ENCODE results near the gene LSM2. TPM values are rescaled to one million over a fixed set of nuclear protein-coding genes. Genes with fewer than 3 reads are reported as not detected.
A peak's percentile ranks its signal among the peaks of the same experiment; 100 is the strongest.

Gene LSM2
- total and polyA plus RNA-seq, 9 of the 15 experiments (the other 6 are each of a cell fraction or from before 2014, with no cell fraction given): 154 to 407 (median 223) TPM

DNA sequence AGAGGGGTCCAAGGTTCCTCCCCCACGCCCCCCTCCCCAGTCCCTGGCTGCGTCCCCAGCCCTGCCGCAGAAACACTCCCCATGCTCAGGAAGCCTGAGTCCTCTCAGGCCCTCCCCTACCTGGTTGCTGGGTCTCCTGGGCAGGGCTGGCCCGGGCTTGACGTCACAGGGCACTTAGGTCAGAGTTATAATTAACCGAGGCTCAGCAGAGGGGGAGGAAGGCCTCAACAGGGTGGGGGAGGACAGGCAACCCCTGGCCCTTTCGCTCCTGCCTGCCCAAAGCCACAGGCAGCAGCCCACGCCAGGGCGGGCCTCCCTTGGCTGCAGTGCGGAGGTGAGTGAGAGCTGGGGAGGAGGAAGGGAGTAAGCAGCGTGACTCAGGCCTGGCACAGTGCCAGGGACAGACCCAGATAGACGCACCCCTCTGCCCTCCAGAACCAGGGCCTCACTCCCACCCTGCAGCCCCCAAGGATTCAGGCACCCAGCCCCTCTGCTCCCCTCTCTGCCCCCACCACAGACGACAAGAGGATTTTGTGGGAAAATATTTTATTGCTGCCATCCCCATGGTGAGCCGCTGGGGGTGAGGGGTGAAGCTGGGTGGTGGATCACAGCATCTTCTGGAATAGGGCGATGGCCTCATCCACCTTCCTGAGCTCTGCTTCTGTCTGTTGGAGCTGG is 29.6 kb downstream of the LSM2 start, which contains the start of gene VWA7 (continued):
- TF ChIP-seq, protein P1, sequence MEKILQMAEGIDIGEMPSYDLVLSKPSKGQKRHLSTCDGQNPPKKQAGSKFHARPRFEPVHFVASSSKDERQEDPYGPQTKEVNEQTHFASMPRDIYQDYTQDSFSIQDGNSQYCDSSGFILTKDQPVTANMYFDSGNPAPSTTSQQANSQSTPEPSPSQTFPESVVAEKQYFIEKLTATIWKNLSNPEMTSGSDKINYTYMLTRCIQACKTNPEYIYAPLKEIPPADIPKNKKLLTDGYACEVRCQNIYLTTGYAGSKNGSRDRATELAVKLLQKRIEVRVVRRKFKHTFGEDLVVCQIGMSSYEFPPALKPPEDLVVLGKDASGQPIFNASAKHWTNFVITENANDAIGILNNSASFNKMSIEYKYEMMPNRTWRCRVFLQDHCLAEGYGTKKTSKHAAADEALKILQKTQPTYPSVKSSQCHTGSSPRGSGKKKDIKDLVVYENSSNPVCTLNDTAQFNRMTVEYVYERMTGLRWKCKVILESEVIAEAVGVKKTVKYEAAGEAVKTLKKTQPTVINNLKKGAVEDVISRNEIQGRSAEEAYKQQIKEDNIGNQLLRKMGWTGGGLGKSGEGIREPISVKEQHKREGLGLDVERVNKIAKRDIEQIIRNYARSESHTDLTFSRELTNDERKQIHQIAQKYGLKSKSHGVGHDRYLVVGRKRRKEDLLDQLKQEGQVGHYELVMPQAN (IDR thresholded peaks at IDR 0.05; ENCODE audit: borderline replicate concordance): no peak
- TF ChIP-seq STAT5B (CRISPR knock-in tag; IDR thresholded peaks at IDR 0.05) (no peak), U2AF1 (optimal IDR thresholded peaks at IDR 0.05; ENCODE audit: low read depth, low read length) (no peak), MEIS2 (IDR thresholded peaks at IDR 0.05; ENCODE audit: partially characterized antibody) (peak; percentile 83), ESRRA (IDR thresholded peaks at IDR 0.05; ENCODE audit: borderline replicate concordance, low read depth) (peak; percentile 91), ZNF75A (CRISPR knock-in tag; IDR thresholded peaks at IDR 0.05) (peak; percentile 63; the same call in 1 of the 2 replicates), MEF2D (tag; conservative IDR thresholded peaks at IDR 0.05; ENCODE audit: low read depth) (peak; percentile 98), PTTG1 (tag; IDR thresholded peaks at IDR 0.05; ENCODE audit: low read depth) (no peak), BRD4 (IDR thresholded peaks at IDR 0.05) (no peak), NFE2 (IDR thresholded peaks at IDR 0.05; ENCODE audit: low read depth) (peak; percentile 99), GABPB1 (CRISPR knock-in tag; IDR thresholded peaks at IDR 0.05) (peak; percentile 85; the same call in 1 of the 2 replicates), ZFP36 (IDR thresholded peaks at IDR 0.05; ENCODE audit: low read depth, low read length, partially characterized antibody) (peak; percentile 57), SMAD3 (CRISPR knock-in tag; conservative IDR thresholded peaks at IDR 0.05) (peak; percentile 69; the same call in 1 of the 2 replicates), MTA3 (IDR thresholded peaks at IDR 0.05; ENCODE audit: borderline replicate concordance) (peak; percentile 98), RBM39 (optimal IDR thresholded peaks at IDR 0.05; ENCODE audit: low read depth, low read length) (peak; percentile 0)
- TF ChIP-seq, protein P2, sequence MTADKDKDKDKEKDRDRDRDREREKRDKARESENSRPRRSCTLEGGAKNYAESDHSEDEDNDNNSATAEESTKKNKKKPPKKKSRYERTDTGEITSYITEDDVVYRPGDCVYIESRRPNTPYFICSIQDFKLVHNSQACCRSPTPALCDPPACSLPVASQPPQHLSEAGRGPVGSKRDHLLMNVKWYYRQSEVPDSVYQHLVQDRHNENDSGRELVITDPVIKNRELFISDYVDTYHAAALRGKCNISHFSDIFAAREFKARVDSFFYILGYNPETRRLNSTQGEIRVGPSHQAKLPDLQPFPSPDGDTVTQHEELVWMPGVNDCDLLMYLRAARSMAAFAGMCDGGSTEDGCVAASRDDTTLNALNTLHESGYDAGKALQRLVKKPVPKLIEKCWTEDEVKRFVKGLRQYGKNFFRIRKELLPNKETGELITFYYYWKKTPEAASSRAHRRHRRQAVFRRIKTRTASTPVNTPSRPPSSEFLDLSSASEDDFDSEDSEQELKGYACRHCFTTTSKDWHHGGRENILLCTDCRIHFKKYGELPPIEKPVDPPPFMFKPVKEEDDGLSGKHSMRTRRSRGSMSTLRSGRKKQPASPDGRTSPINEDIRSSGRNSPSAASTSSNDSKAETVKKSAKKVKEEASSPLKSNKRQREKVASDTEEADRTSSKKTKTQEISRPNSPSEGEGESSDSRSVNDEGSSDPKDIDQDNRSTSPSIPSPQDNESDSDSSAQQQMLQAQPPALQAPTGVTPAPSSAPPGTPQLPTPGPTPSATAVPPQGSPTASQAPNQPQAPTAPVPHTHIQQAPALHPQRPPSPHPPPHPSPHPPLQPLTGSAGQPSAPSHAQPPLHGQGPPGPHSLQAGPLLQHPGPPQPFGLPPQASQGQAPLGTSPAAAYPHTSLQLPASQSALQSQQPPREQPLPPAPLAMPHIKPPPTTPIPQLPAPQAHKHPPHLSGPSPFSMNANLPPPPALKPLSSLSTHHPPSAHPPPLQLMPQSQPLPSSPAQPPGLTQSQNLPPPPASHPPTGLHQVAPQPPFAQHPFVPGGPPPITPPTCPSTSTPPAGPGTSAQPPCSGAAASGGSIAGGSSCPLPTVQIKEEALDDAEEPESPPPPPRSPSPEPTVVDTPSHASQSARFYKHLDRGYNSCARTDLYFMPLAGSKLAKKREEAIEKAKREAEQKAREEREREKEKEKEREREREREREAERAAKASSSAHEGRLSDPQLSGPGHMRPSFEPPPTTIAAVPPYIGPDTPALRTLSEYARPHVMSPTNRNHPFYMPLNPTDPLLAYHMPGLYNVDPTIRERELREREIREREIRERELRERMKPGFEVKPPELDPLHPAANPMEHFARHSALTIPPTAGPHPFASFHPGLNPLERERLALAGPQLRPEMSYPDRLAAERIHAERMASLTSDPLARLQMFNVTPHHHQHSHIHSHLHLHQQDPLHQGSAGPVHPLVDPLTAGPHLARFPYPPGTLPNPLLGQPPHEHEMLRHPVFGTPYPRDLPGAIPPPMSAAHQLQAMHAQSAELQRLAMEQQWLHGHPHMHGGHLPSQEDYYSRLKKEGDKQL (CRISPR knock-in tag; IDR thresholded peaks at IDR 0.05; ENCODE audit: borderline replicate concordance): no peak
- TF ChIP-seq, protein P3, sequence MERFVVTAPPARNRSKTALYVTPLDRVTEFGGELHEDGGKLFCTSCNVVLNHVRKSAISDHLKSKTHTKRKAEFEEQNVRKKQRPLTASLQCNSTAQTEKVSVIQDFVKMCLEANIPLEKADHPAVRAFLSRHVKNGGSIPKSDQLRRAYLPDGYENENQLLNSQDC (CRISPR knock-in tag; IDR thresholded peaks at IDR 0.05): 0 out of 2 replicates have a peak, but pooled peaks have one; percentile 28
- TF ChIP-seq, protein P4, sequence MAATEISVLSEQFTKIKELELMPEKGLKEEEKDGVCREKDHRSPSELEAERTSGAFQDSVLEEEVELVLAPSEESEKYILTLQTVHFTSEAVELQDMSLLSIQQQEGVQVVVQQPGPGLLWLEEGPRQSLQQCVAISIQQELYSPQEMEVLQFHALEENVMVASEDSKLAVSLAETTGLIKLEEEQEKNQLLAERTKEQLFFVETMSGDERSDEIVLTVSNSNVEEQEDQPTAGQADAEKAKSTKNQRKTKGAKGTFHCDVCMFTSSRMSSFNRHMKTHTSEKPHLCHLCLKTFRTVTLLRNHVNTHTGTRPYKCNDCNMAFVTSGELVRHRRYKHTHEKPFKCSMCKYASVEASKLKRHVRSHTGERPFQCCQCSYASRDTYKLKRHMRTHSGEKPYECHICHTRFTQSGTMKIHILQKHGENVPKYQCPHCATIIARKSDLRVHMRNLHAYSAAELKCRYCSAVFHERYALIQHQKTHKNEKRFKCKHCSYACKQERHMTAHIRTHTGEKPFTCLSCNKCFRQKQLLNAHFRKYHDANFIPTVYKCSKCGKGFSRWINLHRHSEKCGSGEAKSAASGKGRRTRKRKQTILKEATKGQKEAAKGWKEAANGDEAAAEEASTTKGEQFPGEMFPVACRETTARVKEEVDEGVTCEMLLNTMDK (IDR thresholded peaks at IDR 0.05; ENCODE audit: borderline replicate concordance, insufficient read depth, low read depth, low read length, poor library complexity, severe bottlenecking): peak; percentile 6
